GM12865 (cell line): ENCODE data around the gene ACTN3.
"Not testable (repeated sequence)": the region's sequence is repeated elsewhere in the genome, so short reads cannot be mapped to it uniquely, and the experiment has no call there.

ENCODE experiments used
- DNase-seq: peaks from one replicate; pipeline ENCODE4 v3.0.0; 2010; ENCODE audit warnings: low read depth
- H3K4me3 ChIP-seq: 2 replicates; pipeline ENCODE4 v1.5.1; 2011; ENCODE audit warnings: mild to moderate bottlenecking, low read depth, low read length, control low read depth
- CTCF ChIP-seq: IDR thresholded peaks from 2 replicates; pipeline ENCODE4 v1.5.1; 2011; ENCODE audit warnings: low read length, control low read depth, low read depth, inconsistent platforms; ENCODE audit not compliant: insufficient read depth; ENCODE audit errors: missing control alignments

The ACTN3 gene

GRCh38 chr11:66531841-66532240, 14.9 kb upstream of the ACTN3 start:
- no peak overlapping the region for H3K4me3 ChIP-seq
- DNase-seq: no peak

GRCh38 chr11:66532784-66533183, 13.9 kb upstream of the ACTN3 start:
- no peak for DNase-seq
- no peak for TF ChIP-seq CTCF
- no peak overlapping the region for H3K4me3 ChIP-seq

More at GRCh38 chr11:66531841-66532240, 14.9 kb upstream of the ACTN3 start:
- TF ChIP-seq CTCF: no peak

- no peak overlapping the region for H3K4me3 ChIP-seq
- TF ChIP-seq CTCF: no peak
- no peak for DNase-seq
These were observed 7.4 kb upstream of the ACTN3 start for GRCh38 chr11:66539170-66539869.

- H3K4me3 ChIP-seq: no peak overlapping the region
- no peak for DNase-seq
- no peak for TF ChIP-seq CTCF
These were observed 6.9 kb upstream of the ACTN3 start for GRCh38 chr11:66539870-66540213.

DNA sequence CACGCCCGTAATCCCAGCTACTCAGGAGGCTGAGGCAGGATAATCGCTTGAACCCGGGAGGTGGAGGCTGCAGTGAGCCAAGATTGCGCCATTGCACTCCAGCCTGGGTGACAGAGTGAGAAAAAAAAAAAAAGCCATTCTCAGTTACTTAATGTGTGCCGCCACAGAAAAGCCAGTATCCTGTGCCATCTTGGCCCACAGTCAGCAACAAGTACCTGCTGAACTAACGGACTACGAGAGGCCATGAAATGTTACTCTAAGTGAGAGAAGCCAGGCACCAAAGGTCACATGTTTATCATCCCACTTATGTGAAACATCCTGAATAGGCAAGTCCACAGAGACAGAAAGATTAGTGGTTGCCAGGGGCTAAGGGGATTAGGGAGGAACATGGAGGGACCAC, 6.1 kb upstream of the ACTN3 start:
- DNase-seq, H3K4me3 ChIP-seq: not testable (repeated sequence)

DNA sequence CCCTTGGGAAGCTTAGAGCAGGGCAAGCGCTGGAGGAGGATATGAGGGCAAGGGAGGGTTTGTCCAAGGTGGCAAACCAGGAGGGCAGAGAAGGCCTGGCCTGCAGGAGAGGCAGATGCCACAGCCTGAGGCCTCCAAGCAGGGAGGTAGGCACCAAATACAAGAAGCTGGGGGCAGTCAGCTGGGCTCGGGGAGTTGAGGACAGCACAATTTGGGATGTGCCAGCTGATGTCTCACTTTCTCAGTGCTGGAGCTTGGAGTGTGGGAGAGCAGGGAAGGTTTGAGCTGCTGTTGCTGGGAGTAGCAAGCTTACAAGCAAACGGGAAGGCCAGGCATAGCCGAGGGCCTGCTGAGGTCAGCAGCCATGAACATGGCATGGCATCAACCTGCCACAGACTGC, 4.8 kb upstream of the ACTN3 start:
- TF ChIP-seq CTCF: no peak
- no peak overlapping the region for H3K4me3 ChIP-seq
- no peak for DNase-seq

GRCh38 chr11:66542362-66542761, 4.3 kb upstream of the ACTN3 start:
- H3K4me3 ChIP-seq: no peak overlapping the region
- no peak for TF ChIP-seq CTCF
- DNase-seq: no peak
